AG10803 (cell line): ENCODE measurements around the gene TH.

ENCODE experiments used
- DNase-seq: peaks from one replicate; pipeline ENCODE4 v3.0.0; 2010; ENCODE audit warnings: low read depth
- H3K4me3 ChIP-seq: 2 replicates; pipeline ENCODE4 v1.5.1; 2011; ENCODE audit warnings: mild to moderate bottlenecking, low read length, control low read depth
- TF ChIP-seq, protein P1 (sequence below): conservative IDR thresholded peaks from 2 replicates; pipeline ENCODE4 v1.5.1; 2011; ENCODE audit warnings: mild to moderate bottlenecking, low read length, control low read depth, inconsistent platforms

TH gene

DNA sequence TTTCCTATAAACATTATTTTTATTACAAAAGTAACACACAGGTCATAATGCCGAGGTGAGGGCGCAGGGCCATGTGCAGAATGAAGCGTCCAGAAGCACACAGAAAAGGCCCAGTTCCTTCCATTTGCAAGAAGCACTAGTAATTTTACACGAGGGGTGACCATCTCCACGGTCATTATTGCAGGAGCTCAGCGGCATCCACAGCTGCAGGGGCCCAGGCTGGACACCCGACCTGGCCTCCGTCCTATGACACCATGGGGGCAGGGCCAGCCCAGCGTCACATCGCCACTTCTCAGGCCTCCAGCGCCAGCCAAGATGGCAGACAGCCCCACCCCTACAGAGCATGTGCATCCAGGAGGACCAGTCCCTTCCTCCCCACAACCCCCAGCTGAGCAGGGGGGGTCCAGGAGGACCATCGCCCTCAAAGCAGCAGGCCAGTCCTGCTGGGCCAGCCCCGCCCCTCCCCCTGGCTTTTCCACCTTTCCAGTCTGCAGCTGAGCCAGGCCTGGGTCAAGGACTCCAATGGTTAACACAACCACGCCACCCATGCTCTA, 35.9 kb downstream of the TH start:
- TF ChIP-seq, protein P1, sequence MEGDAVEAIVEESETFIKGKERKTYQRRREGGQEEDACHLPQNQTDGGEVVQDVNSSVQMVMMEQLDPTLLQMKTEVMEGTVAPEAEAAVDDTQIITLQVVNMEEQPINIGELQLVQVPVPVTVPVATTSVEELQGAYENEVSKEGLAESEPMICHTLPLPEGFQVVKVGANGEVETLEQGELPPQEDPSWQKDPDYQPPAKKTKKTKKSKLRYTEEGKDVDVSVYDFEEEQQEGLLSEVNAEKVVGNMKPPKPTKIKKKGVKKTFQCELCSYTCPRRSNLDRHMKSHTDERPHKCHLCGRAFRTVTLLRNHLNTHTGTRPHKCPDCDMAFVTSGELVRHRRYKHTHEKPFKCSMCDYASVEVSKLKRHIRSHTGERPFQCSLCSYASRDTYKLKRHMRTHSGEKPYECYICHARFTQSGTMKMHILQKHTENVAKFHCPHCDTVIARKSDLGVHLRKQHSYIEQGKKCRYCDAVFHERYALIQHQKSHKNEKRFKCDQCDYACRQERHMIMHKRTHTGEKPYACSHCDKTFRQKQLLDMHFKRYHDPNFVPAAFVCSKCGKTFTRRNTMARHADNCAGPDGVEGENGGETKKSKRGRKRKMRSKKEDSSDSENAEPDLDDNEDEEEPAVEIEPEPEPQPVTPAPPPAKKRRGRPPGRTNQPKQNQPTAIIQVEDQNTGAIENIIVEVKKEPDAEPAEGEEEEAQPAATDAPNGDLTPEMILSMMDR = no peak
- no peak overlapping the region for H3K4me3 ChIP-seq
- DNase-seq = no peak

DNA sequence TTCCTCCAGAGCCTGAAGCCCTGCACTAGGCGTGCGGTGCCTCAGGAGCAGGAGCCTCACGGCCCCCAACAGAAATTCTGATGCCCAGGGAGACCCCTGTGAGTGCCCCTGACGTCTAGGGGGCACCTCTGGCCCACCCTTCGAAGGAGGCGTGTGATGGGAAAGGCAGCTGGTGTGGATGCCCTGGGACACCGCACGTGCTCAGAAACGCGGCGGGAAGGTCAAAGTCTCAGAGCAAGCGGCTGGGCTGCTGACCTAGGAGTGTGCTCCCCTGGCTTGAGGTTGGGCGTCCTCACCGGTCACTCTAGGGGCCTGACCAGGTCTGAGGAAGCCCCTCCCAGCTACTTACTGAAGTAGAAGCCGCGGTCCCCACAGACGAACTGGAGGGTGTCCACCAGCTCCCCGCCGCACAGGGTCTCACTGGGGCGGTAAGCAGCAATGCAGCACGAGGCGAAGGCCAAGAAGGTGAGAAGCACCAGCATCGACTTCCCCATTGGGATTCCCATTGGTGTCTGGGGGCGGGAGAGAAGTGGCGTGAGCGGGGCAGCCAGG, 36.5 kb downstream of the TH start:
- H3K4me3 ChIP-seq = no peak overlapping the region
- DNase-seq = no peak
- TF ChIP-seq, protein P1 = no peak

DNA sequence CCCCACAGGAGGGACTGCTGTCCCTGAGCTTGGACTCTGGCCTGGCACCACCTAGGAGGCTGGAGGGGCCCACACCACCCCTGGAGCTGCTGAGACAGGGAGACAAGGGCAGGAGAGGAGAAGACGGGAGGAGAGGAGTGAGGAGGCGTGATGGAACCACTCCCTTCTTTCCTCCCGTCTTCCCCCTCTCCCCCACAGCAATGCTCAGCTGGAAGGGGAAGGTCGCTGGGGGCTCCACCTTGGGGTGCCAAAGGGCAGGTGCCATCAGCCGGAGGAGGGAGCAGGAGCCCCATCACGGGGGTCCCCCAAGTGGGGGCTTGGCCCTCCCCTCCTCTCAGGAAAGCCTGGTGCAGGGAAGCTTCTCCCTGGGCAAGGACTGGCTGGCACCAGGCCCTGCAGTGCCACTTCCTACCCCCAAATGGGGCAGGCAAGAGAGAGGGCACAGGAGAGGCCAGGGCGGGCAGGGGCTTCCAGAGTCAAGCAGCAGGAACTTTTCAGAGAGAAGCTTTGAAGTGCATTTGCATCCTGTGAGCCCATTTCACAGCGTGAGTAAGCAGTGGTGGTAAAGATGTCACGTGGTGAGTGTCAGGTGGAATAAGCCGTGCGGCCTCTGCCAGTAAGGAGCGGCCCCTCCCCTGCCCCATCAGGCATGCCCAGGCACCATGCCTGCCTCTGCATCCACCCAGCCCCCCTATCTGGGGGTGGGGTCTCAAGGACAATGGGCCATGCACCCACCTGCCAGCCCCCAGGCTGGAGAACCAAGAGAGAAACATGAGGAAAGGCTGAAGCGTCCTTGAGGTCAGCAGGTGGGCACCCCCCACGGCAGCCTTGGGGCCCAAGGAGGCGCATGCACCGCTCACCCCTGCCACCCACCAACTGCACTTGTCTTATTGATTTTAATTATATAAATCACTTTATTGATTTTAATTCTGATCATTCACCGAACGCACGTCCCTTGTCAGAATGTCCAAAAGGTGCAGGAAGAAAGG, 37.3 kb downstream of the TH start:
- TF ChIP-seq, protein P1 = no peak
- no peak for DNase-seq
- H3K4me3 ChIP-seq = no peak overlapping the region

DNA sequence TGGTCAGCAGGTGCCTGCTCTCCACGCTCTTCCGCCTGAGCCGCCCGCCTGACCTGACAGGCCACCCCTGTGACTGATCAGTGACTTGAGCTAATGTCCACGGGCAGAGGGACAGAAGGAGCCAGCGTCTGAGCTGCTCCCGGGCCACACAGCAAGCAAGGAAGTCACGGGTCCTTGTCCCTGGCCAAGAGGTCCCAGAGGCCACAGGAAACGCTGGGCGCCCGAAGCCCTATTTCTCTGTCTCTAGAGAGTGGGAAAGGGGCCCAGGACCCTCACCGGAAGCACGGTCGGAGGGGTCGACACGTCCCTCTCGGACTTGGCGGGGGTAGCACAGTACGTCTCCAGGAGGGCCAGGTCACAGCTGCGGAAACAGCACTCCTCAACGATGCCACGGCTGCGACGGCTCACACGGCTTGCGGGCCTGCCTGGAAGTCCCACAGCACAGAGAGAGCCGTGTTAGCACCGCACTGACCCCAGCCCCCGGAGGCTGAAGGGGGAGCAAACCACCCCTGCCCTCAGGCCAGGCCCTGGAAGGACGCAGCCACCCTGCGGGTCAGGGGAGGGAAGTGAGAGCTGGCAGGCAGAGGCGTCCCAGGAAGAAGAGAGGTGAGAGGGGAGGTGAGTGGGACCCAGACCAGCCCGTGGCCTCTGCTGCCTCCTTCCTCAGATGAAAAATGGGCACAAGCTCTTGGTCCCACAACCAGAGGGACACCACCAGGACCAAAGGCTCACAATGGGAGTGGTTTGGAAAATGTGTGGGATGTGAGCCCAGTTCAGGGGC, 38.2 kb downstream of the TH start:
- TF ChIP-seq, protein P1 = no peak

DNA sequence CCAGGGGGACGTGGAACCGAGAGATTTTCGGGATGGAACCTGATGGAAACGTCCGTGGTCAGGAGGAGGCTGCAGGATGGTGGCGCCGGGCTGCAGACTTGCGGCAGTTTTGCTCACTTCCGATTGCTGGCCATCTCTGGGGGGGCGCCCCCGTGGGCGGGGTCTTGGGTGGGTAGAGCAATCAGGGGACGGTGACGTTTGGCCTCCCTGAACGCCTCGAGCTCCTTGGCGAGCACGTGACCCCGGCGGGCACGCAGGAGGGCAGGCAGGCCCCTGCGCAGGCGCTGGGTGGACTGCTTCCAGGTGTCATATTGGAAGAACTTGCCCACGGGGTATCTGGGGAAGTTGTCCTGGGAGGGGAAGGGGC, 38.8 kb downstream of the TH start:
- TF ChIP-seq, protein P1 = no peak
- DNase-seq = no peak

More for the DNA sequence above, 38.2 kb downstream of the TH start:
- no peak overlapping the region for H3K4me3 ChIP-seq
- DNase-seq = no peak

DNA sequence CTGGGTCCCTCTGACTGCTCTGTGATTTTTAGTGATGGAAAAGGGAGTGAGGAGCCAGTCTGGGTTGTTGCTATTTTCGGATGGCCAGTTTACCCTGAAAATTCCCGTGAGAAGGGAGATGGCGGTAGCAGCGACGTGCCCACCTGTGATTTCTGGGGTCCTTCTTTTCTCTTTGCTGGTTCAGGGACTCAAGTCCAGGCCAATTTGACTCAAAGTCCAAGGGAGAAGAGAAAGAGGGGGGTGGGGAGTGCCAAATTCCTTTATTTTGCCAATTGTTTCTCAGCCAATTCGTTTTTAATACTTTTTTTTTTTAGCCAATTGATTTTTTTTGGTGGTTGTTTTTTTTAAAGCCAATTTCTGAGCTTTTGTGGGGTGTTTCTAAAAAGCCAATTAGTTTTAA, 39.4 kb downstream of the TH start:
- TF ChIP-seq, protein P1 = no peak
- no peak overlapping the region for H3K4me3 ChIP-seq
- no peak for DNase-seq

More for the DNA sequence above, 38.8 kb downstream of the TH start:
- no peak overlapping the region for H3K4me3 ChIP-seq
